K562 (cell line): ENCODE results near the gene ADCYAP1.

Experiments
- BCLAF1 ChIP-seq, 2 experiments: fragments of 450-650 bp in 1 of 2; IDR thresholded peaks; 2 replicates each; pipeline ENCODE4 v1.6.1; 2011 to 2017; ENCODE audit warnings: low read depth in 2 of 2, antibody characterized with exemption in 1 of 2, borderline replicate concordance in 1 of 2, low read length in 1 of 2, mild to moderate bottlenecking in 1 of 2, mixed read lengths in 1 of 2; ENCODE audit not compliant: control insufficient read depth in 1 of 2
- CTCF ChIP-seq, 3 experiments: IDR thresholded peaks in 2 of 3; conservative IDR thresholded peaks in 1 of 3; 2 replicates each; pipeline ENCODE4 v1.5.1; 2011 to 2012; ENCODE audit warnings: low read length in 3 of 3, mild to moderate bottlenecking in 3 of 3, control low read depth in 2 of 3, improper control_type of control experiment in 1 of 3, inconsistent platforms in 1 of 3, low read depth in 1 of 3, mixed read lengths in 1 of 3, moderate library complexity in 1 of 3; ENCODE audit not compliant: insufficient read depth in 2 of 3
- ETV6 ChIP-seq, 3 experiments: fragments of 150-350 bp in 1 of 3; sonication (generic) in 1 of 3; formaldehyde crosslinking in 1 of 3; IDR thresholded peaks; 2 replicates each; pipeline versions ENCODE4 v1.6.1 to v1.8.0; 2014 to 2022; ENCODE audit warnings: borderline replicate concordance in 2 of 3, low read depth in 2 of 3, antibody characterized with exemption in 1 of 3, low read length in 1 of 3, mild to moderate bottlenecking in 1 of 3, missing genetic modification reagents in 1 of 3
- JUN ChIP-seq, 2 experiments: sonication (generic) in 1 of 2; formaldehyde crosslinking in 1 of 2; IDR thresholded peaks; 2 replicates each; pipeline versions ENCODE4 v1.6.1 to v1.8.0; 2012 to 2022; ENCODE audit warnings: borderline replicate concordance in 2 of 2, mild to moderate bottlenecking in 2 of 2, improper control_type of control experiment in 1 of 2, low read depth in 1 of 2, low read length in 1 of 2, missing genetic modification reagents in 1 of 2
- MAX ChIP-seq: sonication (generic); formaldehyde crosslinking; IDR thresholded peaks from 2 replicates; pipeline ENCODE4 v1.9.0; 2022; ENCODE audit warnings: mild to moderate bottlenecking, missing genetic modification reagents
- MLX ChIP-seq, 2 experiments: fragments of 450-650 bp in 1 of 2; sonication (generic) in 1 of 2; formaldehyde crosslinking; conservative IDR thresholded peaks; 2 replicates each; pipeline versions ENCODE4 v1.4.0 to v1.8.1; 2020 to 2022; ENCODE audit warnings: mild to moderate bottlenecking in 1 of 2, missing genetic modification reagents in 1 of 2
- SP1 ChIP-seq: sonication (generic); formaldehyde crosslinking; IDR thresholded peaks from 2 replicates; pipeline ENCODE4 v1.8.1; 2022; ENCODE audit warnings: mild to moderate bottlenecking, missing genetic modification reagents
- STAT5B ChIP-seq: fragments of 250-450 bp; sonication (Bioruptor Pico); IDR thresholded peaks from 2 replicates; pipeline ENCODE4 v1.8.0; 2021; ENCODE audit warnings: mild to moderate bottlenecking, inconsistent platforms
- ZBTB7A ChIP-seq: IDR thresholded peaks from 2 replicates; pipeline ENCODE4 v1.6.1; 2011; ENCODE audit warnings: low read depth, mild to moderate bottlenecking, low read length, moderate library complexity, borderline replicate concordance; ENCODE audit not compliant: control insufficient read depth
- ZZZ3 ChIP-seq: fragments of 450-650 bp; IDR thresholded peaks from 2 replicates; pipeline ENCODE4 v1.6.1; 2016; ENCODE audit warnings: antibody characterized with exemption, mild to moderate bottlenecking, moderate library complexity

GRCh38 chr18:950882-951495 lies 46.3 kb downstream of the ADCYAP1 start:
- no peak for TF ChIP-seq ZBTB7A
- no peak for TF ChIP-seq ETV6 (IDR thresholded peaks at IDR 0.05; ENCODE audit: borderline replicate concordance in 1 of 2, low read depth in 2 of 2, low read length in 1 of 2)
- no peak for TF ChIP-seq ETV6 (CRISPR knock-in tag; IDR thresholded peaks at IDR 0.05; ENCODE audit: borderline replicate concordance)
- no peak for TF ChIP-seq JUN (IDR thresholded peaks at IDR 0.05; ENCODE audit: borderline replicate concordance, low read depth, low read length)
- no peak for TF ChIP-seq JUN (CRISPR knock-in tag; IDR thresholded peaks at IDR 0.05; ENCODE audit: borderline replicate concordance)
- TF ChIP-seq MLX (CRISPR knock-in tag; conservative IDR thresholded peaks at IDR 0.05), result no peak
- no peak for TF ChIP-seq BCLAF1 (IDR thresholded peaks at IDR 0.05; ENCODE audit: borderline replicate concordance in 1 of 2, control insufficient read depth in 1 of 2, low read depth in 2 of 2, low read length in 1 of 2)
- TF ChIP-seq MAX (CRISPR knock-in tag), result no peak
- no peak for TF ChIP-seq SP1 (CRISPR knock-in tag)
- no peak for TF ChIP-seq ZZZ3
- TF ChIP-seq CTCF (IDR thresholded peaks at IDR 0.05 in 2 of 3, conservative IDR thresholded peaks at IDR 0.05 in 1 of 3; ENCODE audit: insufficient read depth in 2 of 3, low read depth in 1 of 3, low read length in 3 of 3), result no peak
- TF ChIP-seq STAT5B, result no peak
